Parathyroid adenoma (tissue), 2 donors: ENCODE results near the gene SP5.
"Not testable (repeated sequence)": the region's sequence is repeated elsewhere in the genome, so short reads cannot be mapped to it uniquely, and the experiment has no call there.

Experiments
- H2AFZ ChIP-seq: fragments of 300-600 bp; sonication (generic); one replicate; pipeline ENCODE4 v1.7.0; 2017; ENCODE audit warnings: antibody characterized with exemption, mild to moderate bottlenecking
- H3K27ac ChIP-seq: fragments of 300-600 bp; sonication (generic); one replicate; pipeline ENCODE4 v1.7.0; 2017
- H3K27me3 ChIP-seq: fragments of 300-600 bp; sonication (generic); one replicate; pipeline ENCODE4 v1.7.0; 2017; ENCODE audit warnings: low read length; ENCODE audit not compliant: control insufficient read depth, insufficient read depth
- H3K36me3 ChIP-seq: fragments of 300-600 bp; sonication (generic); one replicate; pipeline ENCODE4 v1.7.0; 2017; ENCODE audit warnings: low read length; ENCODE audit not compliant: control insufficient read depth, insufficient read depth
- H3K4me1 ChIP-seq: fragments of 300-600 bp; sonication (generic); one replicate; pipeline ENCODE4 v1.7.0; 2017; ENCODE audit warnings: control low read depth
- H3K4me2 ChIP-seq: fragments of 300-600 bp; sonication (generic); one replicate; pipeline ENCODE4 v1.7.0; 2017; ENCODE audit warnings: low read length
- H3K4me3 ChIP-seq: fragments of 300-600 bp; sonication (generic); one replicate; pipeline ENCODE4 v1.7.0; 2017; ENCODE audit warnings: low read depth, low read length
- H3K79me2 ChIP-seq: fragments of 300-600 bp; sonication (generic); one replicate; pipeline ENCODE4 v1.7.0; 2017; ENCODE audit warnings: control low read depth
- H3K9ac ChIP-seq: fragments of 300-600 bp; sonication (generic); one replicate; pipeline ENCODE4 v1.7.0; 2017; ENCODE audit warnings: mild to moderate bottlenecking
- H3K9me3 ChIP-seq: fragments of 300-600 bp; sonication (generic); one replicate; pipeline ENCODE4 v1.7.0; 2017; ENCODE audit warnings: low read length; ENCODE audit not compliant: control insufficient read depth
- TF ChIP-seq, protein P1 (sequence below): fragments of 300-600 bp; sonication (generic); IDR thresholded peaks from one replicate; pipeline ENCODE4 v1.7.0; 2017; ENCODE audit warnings: antibody characterized with exemption, mild to moderate bottlenecking
- donor health status: primary hyperparathyroidism.

The SP5 gene

DNA sequence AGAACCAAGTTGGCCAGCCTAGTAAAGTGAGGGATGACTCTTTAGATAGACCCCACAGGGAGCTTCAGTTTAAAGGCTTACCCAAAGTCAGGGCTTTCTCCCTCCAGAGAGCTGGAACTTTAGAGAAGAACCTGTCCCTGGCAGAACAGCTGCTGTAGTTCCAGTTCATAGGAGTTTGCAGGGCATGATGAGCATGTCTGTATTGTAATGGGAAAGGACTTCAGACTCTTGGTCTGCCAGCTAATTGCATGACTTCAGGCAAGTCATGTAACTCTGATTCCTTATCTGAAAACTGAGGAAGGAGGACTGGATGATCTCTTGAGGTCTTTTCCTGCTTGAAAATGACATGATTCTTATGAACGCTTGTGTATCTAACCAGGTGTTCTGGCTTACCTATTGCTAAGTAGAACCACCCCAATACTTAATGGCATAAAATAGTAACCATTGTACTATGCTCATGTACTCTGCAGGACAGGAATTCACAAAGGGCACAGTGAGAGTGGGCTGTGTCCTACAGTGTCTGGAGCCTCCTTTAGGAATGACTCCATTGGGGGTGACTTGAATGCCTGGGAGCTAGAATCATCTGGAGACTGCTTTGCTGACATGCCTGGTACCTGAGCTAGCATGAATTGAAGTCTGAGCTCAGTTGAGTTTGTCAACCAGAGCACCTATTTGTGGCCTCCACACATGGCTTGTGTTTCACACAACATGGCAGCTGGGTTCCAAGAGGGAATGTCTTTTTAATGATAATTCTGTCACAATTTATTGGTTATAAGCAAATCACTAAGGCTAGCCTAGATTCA lies 18.9 kb downstream of the SP5 start:
- no peak overlapping the region for H3K4me2 ChIP-seq
- no peaks in the 10 kb centered on the region for H3K27me3 ChIP-seq
- no peaks in the 10 kb centered on the region for H3K36me3 ChIP-seq
- H3K27ac ChIP-seq: no peak overlapping the region
- no peak overlapping the region for H2AFZ ChIP-seq
- no peak overlapping the region for H3K4me3 ChIP-seq
- H3K9ac ChIP-seq: no peak overlapping the region
- H3K9me3 ChIP-seq: no peaks in the 10 kb centered on the region
- H3K79me2 ChIP-seq: no peaks in the 10 kb centered on the region
- TF ChIP-seq, protein P1, sequence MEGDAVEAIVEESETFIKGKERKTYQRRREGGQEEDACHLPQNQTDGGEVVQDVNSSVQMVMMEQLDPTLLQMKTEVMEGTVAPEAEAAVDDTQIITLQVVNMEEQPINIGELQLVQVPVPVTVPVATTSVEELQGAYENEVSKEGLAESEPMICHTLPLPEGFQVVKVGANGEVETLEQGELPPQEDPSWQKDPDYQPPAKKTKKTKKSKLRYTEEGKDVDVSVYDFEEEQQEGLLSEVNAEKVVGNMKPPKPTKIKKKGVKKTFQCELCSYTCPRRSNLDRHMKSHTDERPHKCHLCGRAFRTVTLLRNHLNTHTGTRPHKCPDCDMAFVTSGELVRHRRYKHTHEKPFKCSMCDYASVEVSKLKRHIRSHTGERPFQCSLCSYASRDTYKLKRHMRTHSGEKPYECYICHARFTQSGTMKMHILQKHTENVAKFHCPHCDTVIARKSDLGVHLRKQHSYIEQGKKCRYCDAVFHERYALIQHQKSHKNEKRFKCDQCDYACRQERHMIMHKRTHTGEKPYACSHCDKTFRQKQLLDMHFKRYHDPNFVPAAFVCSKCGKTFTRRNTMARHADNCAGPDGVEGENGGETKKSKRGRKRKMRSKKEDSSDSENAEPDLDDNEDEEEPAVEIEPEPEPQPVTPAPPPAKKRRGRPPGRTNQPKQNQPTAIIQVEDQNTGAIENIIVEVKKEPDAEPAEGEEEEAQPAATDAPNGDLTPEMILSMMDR: no peak
- no peaks in the 10 kb centered on the region for H3K4me1 ChIP-seq

DNA sequence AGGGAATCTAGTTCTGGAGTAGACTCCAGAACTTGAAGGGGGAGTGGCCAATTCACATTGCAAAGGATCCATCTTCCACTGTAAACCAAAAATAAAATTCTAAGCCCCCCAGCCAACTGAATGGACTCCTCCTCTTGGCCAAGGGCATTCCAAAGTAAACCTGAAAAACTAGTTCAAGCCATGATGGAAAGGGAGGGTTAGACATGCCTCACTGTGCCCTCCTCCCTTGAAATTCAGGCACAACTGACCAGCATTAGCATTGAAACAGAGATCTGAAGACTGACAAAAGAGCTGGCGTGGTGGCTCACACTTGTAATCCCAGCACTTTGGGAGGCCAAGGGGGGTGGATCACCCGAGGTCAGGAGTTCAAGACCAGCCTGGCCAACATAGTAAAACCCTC lies 19.5 kb downstream of the SP5 start:
- not testable (repeated sequence) for H3K4me3 ChIP-seq, H3K36me3 ChIP-seq, H2AFZ ChIP-seq, H3K4me1 ChIP-seq, H3K9me3 ChIP-seq, H3K79me2 ChIP-seq, H3K27ac ChIP-seq, H3K27me3 ChIP-seq, H3K9ac ChIP-seq, H3K4me2 ChIP-seq

DNA sequence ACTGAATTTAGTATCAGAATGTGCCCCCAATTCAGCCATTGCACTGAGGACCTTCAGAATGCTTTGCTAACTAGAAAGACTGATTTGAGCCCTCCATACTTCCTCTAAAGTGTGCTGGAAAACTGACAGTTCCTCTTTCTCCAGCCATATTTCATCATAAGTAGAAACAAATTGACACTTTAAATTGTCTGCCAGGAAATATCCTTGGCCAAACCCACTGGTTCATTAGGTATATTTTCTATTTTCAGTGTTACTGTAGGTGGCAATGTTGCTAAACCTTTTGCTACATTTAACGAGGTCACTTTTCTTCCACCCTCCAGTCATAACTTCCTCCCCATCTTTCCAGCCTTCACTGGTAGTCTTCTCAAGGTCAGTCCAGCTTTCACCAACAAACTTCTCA lies 21.5 kb downstream of the SP5 start:
- Histone ChIP-seq H3K27ac (no peak overlapping the region), H3K4me2 (no peak overlapping the region), H3K79me2 (no peaks in the 10 kb centered on the region), H3K4me1 (no peaks in the 10 kb centered on the region), H3K9me3 (no peaks in the 10 kb centered on the region), H3K4me3 (no peak overlapping the region), H3K27me3 (no peaks in the 10 kb centered on the region), H3K36me3 (no peaks in the 10 kb centered on the region), H2AFZ (no peak overlapping the region), H3K9ac (no peak overlapping the region)
- TF ChIP-seq, protein P1: no peak

DNA sequence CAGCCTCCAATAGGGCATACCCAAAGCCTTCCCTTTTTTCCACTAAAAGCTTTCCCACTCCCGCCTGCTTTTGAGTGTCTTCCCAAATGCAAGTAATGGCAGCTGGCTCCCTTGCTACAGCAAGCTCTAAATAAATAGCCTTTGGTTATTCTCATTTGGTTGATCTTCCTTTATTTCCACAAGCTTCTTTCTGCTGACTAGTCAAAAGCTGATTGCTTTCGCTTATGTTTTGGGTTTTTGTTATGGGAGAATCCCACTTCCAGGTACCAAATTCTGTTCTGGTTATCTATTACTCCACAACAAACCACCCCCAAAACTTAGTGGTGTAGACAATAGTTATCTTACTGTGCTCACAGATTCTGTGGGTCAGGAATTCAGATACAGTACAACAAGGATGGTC lies 22.3 kb downstream of the SP5 start:
- no peaks in the 10 kb centered on the region for H3K36me3 ChIP-seq
- H3K4me3 ChIP-seq: no peak overlapping the region
- TF ChIP-seq, protein P1: no peak
- H3K4me1 ChIP-seq: no peaks in the 10 kb centered on the region
- no peak overlapping the region for H3K9ac ChIP-seq
- H2AFZ ChIP-seq: no peak overlapping the region
- no peaks in the 10 kb centered on the region for H3K27me3 ChIP-seq
- H3K4me2 ChIP-seq: no peak overlapping the region
- H3K79me2 ChIP-seq: no peaks in the 10 kb centered on the region
- no peak overlapping the region for H3K27ac ChIP-seq
- H3K9me3 ChIP-seq: no peaks in the 10 kb centered on the region

DNA sequence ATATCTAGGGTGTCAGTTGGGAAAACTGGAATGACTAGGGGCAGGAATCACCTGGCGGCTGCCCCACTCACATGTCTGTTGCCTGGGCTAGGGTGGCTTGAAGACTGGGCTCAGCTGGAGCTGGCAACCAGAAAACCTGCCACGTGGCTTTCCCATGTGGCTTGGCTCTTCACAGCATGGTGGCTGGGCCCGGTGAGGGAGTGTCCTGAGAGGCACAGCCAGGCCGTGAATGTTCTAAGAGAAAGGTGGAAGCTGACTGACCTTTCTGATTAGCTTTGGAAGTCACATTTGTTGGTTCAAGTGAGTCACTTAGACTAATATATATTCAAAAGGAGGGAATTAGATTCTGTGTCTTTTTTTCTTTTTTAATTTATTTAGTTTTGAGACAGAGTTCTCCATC lies 22.7 kb downstream of the SP5 start:
- Histone ChIP-seq H3K36me3 (no peaks in the 10 kb centered on the region), H3K27me3 (no peaks in the 10 kb centered on the region), H2AFZ (no peak overlapping the region), H3K79me2 (no peaks in the 10 kb centered on the region), H3K4me3 (no peak overlapping the region), H3K9me3 (no peaks in the 10 kb centered on the region), H3K9ac (no peak overlapping the region), H3K4me2 (no peak overlapping the region), H3K4me1 (no peaks in the 10 kb centered on the region), H3K27ac (no peak overlapping the region)
- TF ChIP-seq, protein P1: no peak
